ENCODE measurements around the gene HNF1A. TPM values are rescaled to one million over a fixed set of nuclear protein-coding genes. Genes with fewer than 3 reads are reported as not detected.

HNF1A gene
- total and polyA plus RNA-seq, 2 donors (not counting 1 experiment from before 2014, with no cell fraction given) = not detected

DNA sequence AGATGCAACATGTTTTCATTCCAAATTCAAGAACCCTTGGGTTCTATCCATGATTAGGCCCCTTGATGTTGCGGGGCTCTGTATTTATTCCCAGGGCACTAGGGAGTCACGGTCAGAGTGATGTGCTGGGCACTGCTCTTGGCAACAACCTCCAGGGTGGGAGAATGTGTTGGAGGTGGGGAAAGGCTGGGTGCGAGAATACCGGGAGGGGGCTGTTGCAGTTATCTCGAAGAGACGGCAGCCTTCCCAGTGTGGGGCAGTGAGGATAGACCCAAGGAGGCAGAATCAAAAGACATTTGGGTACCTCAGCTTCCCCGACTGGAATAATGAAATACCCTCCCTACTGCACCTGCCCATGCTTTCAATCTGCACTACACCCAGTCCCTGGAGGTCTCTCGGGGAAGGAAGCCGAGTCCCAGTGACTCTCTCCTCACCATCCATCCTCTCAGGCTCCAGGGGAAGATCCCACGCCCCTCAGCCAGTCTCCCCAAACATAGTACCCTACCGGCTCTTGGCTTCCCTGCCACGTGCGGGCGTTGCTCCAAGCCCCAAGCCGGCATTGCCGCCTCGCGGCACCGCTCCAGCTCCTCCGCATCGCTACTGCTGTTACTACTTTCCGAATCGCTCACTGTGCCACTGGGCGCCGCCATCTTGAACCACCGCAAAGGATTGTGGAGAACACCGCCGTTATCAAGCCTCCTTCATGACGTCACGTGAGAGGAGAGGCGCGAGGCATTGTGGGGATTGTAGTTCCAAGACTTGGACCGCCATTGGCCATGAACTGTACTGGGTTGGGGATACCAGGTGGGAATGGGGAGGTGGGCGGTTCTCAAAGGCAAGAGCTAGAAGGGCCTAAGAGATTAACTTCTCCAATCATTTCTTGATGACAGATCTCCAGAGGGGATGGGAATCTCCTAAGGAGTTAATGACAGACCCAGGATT, 37.8 kb downstream of the HNF1A start, which contains the start of gene C12orf43:
C12orf43 (minus strand) TSS at position 663 of the 942 bp plus-strand sequence; CDS start at position 650, 13 bp downstream.
- DNase-seq (ENCODE audit: low read depth in 2 of 2) = peak; percentile 82 to 88
- Histone ChIP-seq H3K27ac (ENCODE audit: insufficient read depth, low read length) (peak within 1 kb of the TSS; percentile 50), H3K36me3 (ENCODE audit: control insufficient read depth, insufficient read depth, low read length) (peaks cover 5% of the 10 kb centered on the region), H2AFZ (ENCODE audit: low read length) (peak within 1 kb of the TSS; percentile 94), H3K4me3 (replicated peaks in 1 of 4; ENCODE audit: control extremely low read depth in 1 of 4, insufficient read depth in 1 of 4, low read depth in 3 of 4, low read length in 4 of 4) (peak within 1 kb of the TSS; percentile 79 to 90 (median 85)), H3K4me2 (ENCODE audit: extremely low read depth, insufficient read depth, low read length) (peak within 1 kb of the TSS; percentile 73), H3K4me1 (ENCODE audit: control insufficient read depth, extremely low read depth, insufficient read depth, low read length) (no peaks in the 10 kb centered on the region), H3K9ac (ENCODE audit: insufficient read depth, low read length) (peak within 1 kb of the TSS; percentile 73), H3K9me3 (ENCODE audit: control insufficient read depth, insufficient read depth, low read depth, low read length) (no peaks in the 10 kb centered on the region), H3K27me3 (ENCODE audit: control insufficient read depth, insufficient read depth, low read length) (no peaks in the 10 kb centered on the region), H4K20me1 (ENCODE audit: control insufficient read depth, extremely low read depth, insufficient read depth, low read length) (no peaks in the 10 kb centered on the region), H3K79me2 (ENCODE audit: control insufficient read depth, insufficient read depth, low read length) (peaks cover 4% of the 10 kb centered on the region)
- TF ChIP-seq CTCF (conservative IDR thresholded peaks at IDR 0.05 in 1 of 2, IDR thresholded peaks at IDR 0.05 in 1 of 2; ENCODE audit: low read depth in 1 of 2, low read length in 2 of 2) (no peak), EZH2 (IDR thresholded peaks at IDR 0.05; ENCODE audit: low read length, missing control alignments) (no peak)

DNA sequence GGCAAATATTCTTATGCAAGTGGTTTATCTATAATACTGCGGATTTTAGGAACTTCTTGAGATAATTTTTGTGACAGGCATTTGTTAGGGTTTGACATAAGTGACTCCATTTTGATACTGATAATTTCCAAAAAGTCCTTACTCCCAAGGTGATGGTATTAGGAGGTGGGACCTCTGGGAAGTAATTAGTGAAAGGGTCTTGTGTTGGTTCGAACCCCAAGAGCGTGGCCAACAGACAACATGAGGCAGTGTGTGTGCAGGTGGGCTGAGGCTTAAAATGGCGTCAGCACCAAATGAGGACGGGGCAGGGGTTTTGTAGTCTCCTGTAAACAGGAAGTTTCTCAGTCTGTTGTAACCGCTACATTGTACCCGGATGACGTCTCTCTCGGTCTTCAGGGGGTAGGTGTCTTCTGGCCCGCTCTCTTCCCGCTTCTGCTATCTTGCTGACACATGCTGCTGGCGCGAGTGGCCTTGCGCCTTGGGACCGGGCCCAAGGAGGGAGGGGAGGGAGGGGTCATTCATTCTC, 39.7 kb downstream of the HNF1A start:
- H3K4me1 ChIP-seq (ENCODE audit: control insufficient read depth, extremely low read depth, insufficient read depth, low read length) = no peaks in the 10 kb centered on the region
- H3K4me2 ChIP-seq (ENCODE audit: extremely low read depth, insufficient read depth, low read length) = no peak overlapping the region
- H3K27ac ChIP-seq (ENCODE audit: insufficient read depth, low read length) = no peak overlapping the region
- no peaks in the 10 kb centered on the region for H3K9me3 ChIP-seq (ENCODE audit: control insufficient read depth, insufficient read depth, low read depth, low read length)
- no peaks in the 10 kb centered on the region for H4K20me1 ChIP-seq (ENCODE audit: control insufficient read depth, extremely low read depth, insufficient read depth, low read length)
- no peak overlapping the region for H3K9ac ChIP-seq (ENCODE audit: insufficient read depth, low read length)
- peaks cover 4% of the 10 kb centered on the region for H3K79me2 ChIP-seq (ENCODE audit: control insufficient read depth, insufficient read depth, low read length)
- peaks cover 2% of the 10 kb centered on the region for H3K36me3 ChIP-seq (ENCODE audit: control insufficient read depth, insufficient read depth, low read length)
- H3K27me3 ChIP-seq (ENCODE audit: control insufficient read depth, insufficient read depth, low read length) = no peaks in the 10 kb centered on the region
- no peak overlapping the region for H3K4me3 ChIP-seq (replicated peaks in 1 of 4; ENCODE audit: control extremely low read depth in 1 of 4, insufficient read depth in 1 of 4, low read depth in 3 of 4, low read length in 4 of 4)
- no peak overlapping the region for H2AFZ ChIP-seq (ENCODE audit: low read length)
- DNase-seq (ENCODE audit: low read depth in 2 of 2) = no peak
- TF ChIP-seq CTCF (conservative IDR thresholded peaks at IDR 0.05 in 1 of 2, IDR thresholded peaks at IDR 0.05 in 1 of 2; ENCODE audit: low read depth in 1 of 2, low read length in 2 of 2) (no peak), EZH2 (IDR thresholded peaks at IDR 0.05; ENCODE audit: low read length, missing control alignments) (no peak)

DNA sequence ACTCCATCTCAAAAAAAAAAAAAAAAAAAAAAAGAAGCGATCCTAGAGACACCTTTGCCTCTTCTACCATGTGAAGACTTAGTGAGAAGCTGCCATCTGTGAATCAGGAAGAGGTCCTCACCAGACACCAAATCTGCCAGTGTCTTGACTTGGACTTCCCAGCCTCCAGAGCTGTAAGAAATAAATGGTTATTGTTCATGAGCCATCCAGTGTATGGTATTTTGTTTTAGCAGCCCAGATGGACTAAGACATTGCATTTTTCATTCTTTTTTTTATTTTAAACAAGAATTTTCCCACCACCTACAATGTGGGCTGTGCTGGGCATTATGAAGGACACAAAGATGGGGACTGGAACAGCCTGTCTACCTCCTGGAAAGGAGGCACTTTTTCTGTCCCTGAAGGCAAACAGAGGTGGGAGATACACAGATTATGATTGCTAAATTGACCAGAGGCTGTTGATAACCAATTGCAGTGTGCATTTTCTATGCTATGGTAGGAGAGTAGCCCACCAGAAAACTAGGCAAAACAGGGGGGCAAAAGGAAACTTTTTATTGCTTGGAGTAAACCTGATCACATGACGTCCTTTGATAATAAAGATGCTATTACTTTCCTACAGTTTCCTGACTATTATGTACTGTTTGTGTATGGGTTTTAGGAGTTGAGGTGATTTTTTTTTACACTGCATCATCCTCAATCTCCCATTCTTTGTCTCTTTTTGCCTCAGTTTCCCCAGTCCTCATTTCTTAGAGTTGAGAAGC, 40.7 kb downstream of the HNF1A start:
- no peak overlapping the region for H3K9ac ChIP-seq (ENCODE audit: insufficient read depth, low read length)
- no peaks in the 10 kb centered on the region for H3K9me3 ChIP-seq (ENCODE audit: control insufficient read depth, insufficient read depth, low read depth, low read length)
- H2AFZ ChIP-seq (ENCODE audit: low read length) = no peak overlapping the region
- H4K20me1 ChIP-seq (ENCODE audit: control insufficient read depth, extremely low read depth, insufficient read depth, low read length) = no peaks in the 10 kb centered on the region
- peaks cover 4% of the 10 kb centered on the region for H3K79me2 ChIP-seq (ENCODE audit: control insufficient read depth, insufficient read depth, low read length)
- no peak overlapping the region for H3K4me3 ChIP-seq (replicated peaks in 1 of 4; ENCODE audit: control extremely low read depth in 1 of 4, insufficient read depth in 1 of 4, low read depth in 3 of 4, low read length in 4 of 4)
- no peak overlapping the region for H3K27ac ChIP-seq (ENCODE audit: insufficient read depth, low read length)
- TF ChIP-seq EZH2 (IDR thresholded peaks at IDR 0.05; ENCODE audit: low read length, missing control alignments) (no peak), CTCF (conservative IDR thresholded peaks at IDR 0.05 in 1 of 2, IDR thresholded peaks at IDR 0.05 in 1 of 2; ENCODE audit: low read depth in 1 of 2, low read length in 2 of 2) (no peak)
- H3K36me3 ChIP-seq (ENCODE audit: control insufficient read depth, insufficient read depth, low read length) = no peaks in the 10 kb centered on the region
- no peaks in the 10 kb centered on the region for H3K4me1 ChIP-seq (ENCODE audit: control insufficient read depth, extremely low read depth, insufficient read depth, low read length)
- no peak for DNase-seq (ENCODE audit: low read depth in 2 of 2)
- H3K4me2 ChIP-seq (ENCODE audit: extremely low read depth, insufficient read depth, low read length) = no peak overlapping the region
- H3K27me3 ChIP-seq (ENCODE audit: control insufficient read depth, insufficient read depth, low read length) = no peaks in the 10 kb centered on the region

All from fibroblast of lung (primary cell).